ENCODE data around the gene TMEM163.

DNA sequence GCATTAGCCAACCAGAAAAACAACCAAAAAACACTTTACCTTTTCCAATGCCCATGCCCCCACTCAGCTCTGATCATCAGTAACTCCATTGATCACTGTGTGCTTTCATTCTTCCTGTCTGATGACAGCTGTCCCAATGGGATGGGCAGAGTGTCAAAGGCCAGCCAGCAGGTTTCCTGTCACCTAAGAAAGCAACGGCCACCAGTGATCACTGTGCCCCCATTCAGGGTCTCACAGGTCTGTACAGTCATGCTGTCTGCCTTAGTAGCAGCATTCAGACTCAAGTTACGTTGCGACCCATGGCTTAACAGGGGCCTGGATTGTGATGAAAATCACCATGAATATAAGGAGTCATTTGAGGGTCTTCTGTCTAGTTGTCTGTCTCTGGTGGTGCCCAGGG, 280.4 kb downstream of the TMEM163 start:
- TF ChIP-seq, protein P1, sequence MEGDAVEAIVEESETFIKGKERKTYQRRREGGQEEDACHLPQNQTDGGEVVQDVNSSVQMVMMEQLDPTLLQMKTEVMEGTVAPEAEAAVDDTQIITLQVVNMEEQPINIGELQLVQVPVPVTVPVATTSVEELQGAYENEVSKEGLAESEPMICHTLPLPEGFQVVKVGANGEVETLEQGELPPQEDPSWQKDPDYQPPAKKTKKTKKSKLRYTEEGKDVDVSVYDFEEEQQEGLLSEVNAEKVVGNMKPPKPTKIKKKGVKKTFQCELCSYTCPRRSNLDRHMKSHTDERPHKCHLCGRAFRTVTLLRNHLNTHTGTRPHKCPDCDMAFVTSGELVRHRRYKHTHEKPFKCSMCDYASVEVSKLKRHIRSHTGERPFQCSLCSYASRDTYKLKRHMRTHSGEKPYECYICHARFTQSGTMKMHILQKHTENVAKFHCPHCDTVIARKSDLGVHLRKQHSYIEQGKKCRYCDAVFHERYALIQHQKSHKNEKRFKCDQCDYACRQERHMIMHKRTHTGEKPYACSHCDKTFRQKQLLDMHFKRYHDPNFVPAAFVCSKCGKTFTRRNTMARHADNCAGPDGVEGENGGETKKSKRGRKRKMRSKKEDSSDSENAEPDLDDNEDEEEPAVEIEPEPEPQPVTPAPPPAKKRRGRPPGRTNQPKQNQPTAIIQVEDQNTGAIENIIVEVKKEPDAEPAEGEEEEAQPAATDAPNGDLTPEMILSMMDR (IDR thresholded peaks at IDR 0.05), result no peak
- TF ChIP-seq POLR2AphosphoS5 (IDR thresholded peaks at IDR 0.05) (no peak), EP300 (IDR thresholded peaks at IDR 0.05) (no peak)
